ENCODE data around the gene VDAC2. TPM values are rescaled to one million over a fixed set of nuclear protein-coding genes. Genes with fewer than 3 reads are reported as not detected.
"Not testable (repeated sequence)": the region's sequence is repeated elsewhere in the genome, so short reads cannot be mapped to it uniquely, and the experiment has no call there.

The VDAC2 gene
- total and polyA plus RNA-seq, 10 of the 15 experiments (the other 5 are each of a cell fraction or from before 2014, with no cell fraction given) = 73.4 to 294 (median 146) TPM

DNA sequence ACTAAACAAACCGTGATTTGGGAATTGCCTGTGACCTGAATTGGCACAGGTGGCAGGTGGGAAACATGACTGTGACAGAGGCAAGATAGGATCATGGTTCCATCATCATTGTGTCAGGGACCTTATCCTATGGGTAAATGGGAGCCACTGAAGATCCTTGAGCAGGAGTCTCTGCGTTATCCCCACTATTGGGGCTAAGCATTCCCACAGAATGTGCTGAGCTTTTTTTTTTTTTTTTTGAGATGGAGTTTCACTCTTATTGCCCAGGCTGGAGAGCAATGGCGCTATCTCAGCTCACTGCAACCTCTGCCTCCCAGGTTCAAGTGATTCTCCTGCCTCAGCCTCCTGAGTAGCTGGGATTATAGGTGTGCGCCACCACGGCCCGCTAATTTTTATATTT is 10.6 kb upstream of the VDAC2 start:
- H3K79me2 ChIP-seq (ENCODE audit: control insufficient read depth, insufficient read depth, low read length); intact Hi-C loops (cut with micrococcal nuclease; ENCODE audit: unreplicated experiment); FAIRE-seq: not testable (repeated sequence)

DNA sequence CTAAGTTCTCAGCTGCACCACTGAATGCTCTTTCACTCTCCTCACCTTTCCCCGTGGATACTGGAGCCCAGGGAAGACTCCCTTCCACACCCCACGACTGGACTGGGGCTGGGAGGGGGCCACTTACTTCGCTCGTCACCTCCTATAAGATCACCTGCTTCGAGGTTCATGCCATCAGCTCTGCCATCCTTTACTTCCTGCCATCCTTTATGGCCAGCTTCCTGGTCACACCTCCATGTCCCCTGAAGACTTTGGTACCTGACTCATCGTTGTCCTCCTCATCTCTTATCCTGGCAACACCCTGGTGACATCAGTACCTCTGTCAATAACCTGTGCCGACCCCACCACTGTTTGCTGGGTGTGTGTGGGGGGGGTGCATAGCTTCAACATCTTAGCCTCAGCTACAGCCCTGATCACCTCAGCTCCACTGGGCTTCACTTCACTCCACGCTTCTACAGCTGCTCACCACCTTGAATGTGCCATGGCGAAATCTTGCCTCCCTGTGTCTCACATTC is 8.7 kb upstream of the VDAC2 start:
- WGBS (ENCODE audit: insufficient coverage, insufficient replicate concordance, low lambda C conversion rate, missing lambda C conversion rate) = 64% methylated on average over 9 of the region's 9 CpGs
- Histone ChIP-seq H3K4me1 (ENCODE audit: control insufficient read depth, insufficient read depth, low read length) (no peaks in the 10 kb centered on the region), H3K9me3 (replicated peaks; ENCODE audit: control insufficient read depth, insufficient read depth, low read length) (no peaks in the 10 kb centered on the region), H2AFZ (ENCODE audit: control insufficient read depth, low read depth, low read length) (no peak overlapping the region), H4K20me1 (ENCODE audit: control insufficient read depth, insufficient read depth) (no peaks in the 10 kb centered on the region), H3K27me3 (replicated peaks in 1 of 2; ENCODE audit: control insufficient read depth in 2 of 2, insufficient read depth in 2 of 2, low read length in 1 of 2) (no peaks in the 10 kb centered on the region), H3K79me2 (ENCODE audit: control insufficient read depth, insufficient read depth, low read length) (no peaks in the 10 kb centered on the region), H3K36me3 (ENCODE audit: control insufficient read depth in 2 of 2, insufficient read depth in 2 of 2, low read length in 1 of 2) (no peaks in the 10 kb centered on the region), H3K9ac (ENCODE audit: control insufficient read depth, insufficient read depth, low read length) (no peak overlapping the region), H3K27ac (ENCODE audit: control insufficient read depth, insufficient read depth) (no peak overlapping the region), H3K4me3 (no peak overlapping the region), H3K4me2 (ENCODE audit: control insufficient read depth, insufficient read depth) (no peak overlapping the region)
- SMC1A ChIA-PET (ENCODE audit: uncharacterized antibody, unreplicated experiment) = no interaction called here
- in situ Hi-C loops (cut with MboI) = no loop called here
- no peak for DNase-seq (ENCODE audit: low read depth, low spot score)
- intact Hi-C loops (cut with micrococcal nuclease; ENCODE audit: unreplicated experiment) = no loop called here
- CTCF ChIA-PET = interaction anchor here (3.2 kb wide), 1 partner anchor 14 kb away, joined by 12 read pairs; no protein-coding TSS in a partner anchor
- BruUV-seq (replicated peaks) = no TSS peak
- FAIRE-seq = no peak
- ATAC-seq = no peak
- TF ChIP-seq, protein P1, sequence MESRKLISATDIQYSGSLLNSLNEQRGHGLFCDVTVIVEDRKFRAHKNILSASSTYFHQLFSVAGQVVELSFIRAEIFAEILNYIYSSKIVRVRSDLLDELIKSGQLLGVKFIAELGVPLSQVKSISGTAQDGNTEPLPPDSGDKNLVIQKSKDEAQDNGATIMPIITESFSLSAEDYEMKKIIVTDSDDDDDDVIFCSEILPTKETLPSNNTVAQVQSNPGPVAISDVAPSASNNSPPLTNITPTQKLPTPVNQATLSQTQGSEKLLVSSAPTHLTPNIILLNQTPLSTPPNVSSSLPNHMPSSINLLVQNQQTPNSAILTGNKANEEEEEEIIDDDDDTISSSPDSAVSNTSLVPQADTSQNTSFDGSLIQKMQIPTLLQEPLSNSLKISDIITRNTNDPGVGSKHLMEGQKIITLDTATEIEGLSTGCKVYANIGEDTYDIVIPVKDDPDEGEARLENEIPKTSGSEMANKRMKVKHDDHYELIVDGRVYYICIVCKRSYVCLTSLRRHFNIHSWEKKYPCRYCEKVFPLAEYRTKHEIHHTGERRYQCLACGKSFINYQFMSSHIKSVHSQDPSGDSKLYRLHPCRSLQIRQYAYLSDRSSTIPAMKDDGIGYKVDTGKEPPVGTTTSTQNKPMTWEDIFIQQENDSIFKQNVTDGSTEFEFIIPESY (IDR thresholded peaks at IDR 0.05) = no peak
- no peak for TF ChIP-seq NBN (IDR thresholded peaks at IDR 0.05)
- no peak for TF ChIP-seq BACH1 (IDR thresholded peaks at IDR 0.05; ENCODE audit: borderline replicate concordance)
- TF ChIP-seq ETV6 (conservative IDR thresholded peaks at IDR 0.05 in 1 of 2, IDR thresholded peaks at IDR 0.05 in 1 of 2; ENCODE audit: borderline replicate concordance in 1 of 2, low read depth in 1 of 2) = no peak
- no peak for TF ChIP-seq SMARCA5 (IDR thresholded peaks at IDR 0.05)
- TF ChIP-seq EZH2 (IDR thresholded peaks at IDR 0.05; ENCODE audit: borderline replicate concordance, control insufficient read depth, low read depth, low read length) = no peak
- POLR2A ChIA-PET = no interaction called here
- RAD21 ChIA-PET (ENCODE audit: unreplicated experiment) = no interaction called here

More for the DNA sequence above, 10.6 kb upstream of the VDAC2 start:
- in situ Hi-C loops (cut with MboI); BruUV-seq (replicated peaks); DNase-seq (ENCODE audit: low read depth, low spot score); H3K4me3 ChIP-seq; ATAC-seq; H4K20me1 ChIP-seq (ENCODE audit: control insufficient read depth, insufficient read depth); H3K27me3 ChIP-seq (replicated peaks in 1 of 2; ENCODE audit: control insufficient read depth in 2 of 2, insufficient read depth in 2 of 2, low read length in 1 of 2); H3K9ac ChIP-seq (ENCODE audit: control insufficient read depth, insufficient read depth, low read length); H3K27ac ChIP-seq (ENCODE audit: control insufficient read depth, insufficient read depth); H3K4me1 ChIP-seq (ENCODE audit: control insufficient read depth, insufficient read depth, low read length); H3K4me2 ChIP-seq (ENCODE audit: control insufficient read depth, insufficient read depth); H3K9me3 ChIP-seq (replicated peaks; ENCODE audit: control insufficient read depth, insufficient read depth, low read length); H3K36me3 ChIP-seq (ENCODE audit: control insufficient read depth in 2 of 2, insufficient read depth in 2 of 2, low read length in 1 of 2); H2AFZ ChIP-seq (ENCODE audit: control insufficient read depth, low read depth, low read length): not testable (repeated sequence)
- whole genome bisulfite sequencing (ENCODE audit: insufficient coverage, insufficient replicate concordance, low lambda C conversion rate, missing lambda C conversion rate) = 92% methylated on average over 6 of the region's 6 CpGs
- RAD21 ChIA-PET (ENCODE audit: unreplicated experiment) = interaction anchor here (0.6 to 1.1 kb wide), 2 partner anchors 10 to 30 kb away, joined by 3 read pairs; no protein-coding TSS in a partner anchor
- CTCF ChIA-PET = interaction anchor here (0.7 to 3.2 kb wide), 4 partner anchors 11 to 31 kb away, joined by 3 to 12 read pairs (median 4); no protein-coding TSS in a partner anchor
- POLR2A ChIA-PET = interaction anchor here (0.7 to 1.2 kb wide), 3 partner anchors 10 to 24 kb away, joined by 3 to 5 read pairs (median 4); partner anchors contain the start of gene VDAC2
- SMC1A ChIA-PET (ENCODE audit: uncharacterized antibody, unreplicated experiment) = interaction anchor here (0.6 to 1.4 kb wide), 4 partner anchors 12 to 65 kb away, joined by 3 read pairs; no protein-coding TSS in a partner anchor
